ENCODE results near the gene CALHM6. TPM values are rescaled to one million over a fixed set of nuclear protein-coding genes. Genes with fewer than 3 reads are reported as not detected.

Gene CALHM6
- total and polyA plus RNA-seq, 2 of the 8 experiments (the other 6 are each of a cell fraction or from before 2014, with no cell fraction given), result 0.93 to 1.8 TPM

- no peak overlapping the region for H2BK15ac ChIP-seq (ENCODE audit: low read length)
- H3K14ac ChIP-seq (ENCODE audit: insufficient read length), result no peak overlapping the region
- no peaks in the 10 kb centered on the region for H3K27me3 ChIP-seq (replicated peaks in 1 of 4; ENCODE audit: control insufficient read depth in 3 of 4, extremely low read depth in 1 of 4, insufficient read depth in 3 of 4, low read length in 3 of 4)
- no peak overlapping the region for H3K23ac ChIP-seq (ENCODE audit: insufficient read length)
- ChIA-PET CTCF (ENCODE audit: partially characterized antibody) (interaction anchor here (0.8 to 3.4 kb wide), 6 partner anchors 9 to 162 kb away, joined by 3 to 23 read pairs (median 3); no protein-coding TSS in a partner anchor), POLR2A (ENCODE audit: partially characterized antibody) (no interaction called here)
- peaks cover 0 to 2% (median 0%) of the 10 kb centered on the region in 4 experiments; a peak in 1 of 7 replicates for H3K4me1 ChIP-seq (replicated peaks in 1 of 4; ENCODE audit: control insufficient read depth in 3 of 4, insufficient read depth in 4 of 4, low read length in 3 of 4)
- H4K8ac ChIP-seq (ENCODE audit: extremely low read depth, insufficient read depth, low read length), result no peak overlapping the region
- H3K36me3 ChIP-seq (ENCODE audit: control insufficient read depth in 2 of 4, insufficient read depth in 4 of 4, low read length in 3 of 4), result no peaks in the 10 kb centered on the region
- H3K79me1 ChIP-seq (ENCODE audit: low read depth, low read length), result no peaks in the 10 kb centered on the region
- no peak overlapping the region for H2BK5ac ChIP-seq (ENCODE audit: low read depth, low read length)
- no peak overlapping the region for H3K18ac ChIP-seq (ENCODE audit: extremely low read depth, low read length)
- no peaks in the 10 kb centered on the region for H4K20me1 ChIP-seq (replicated peaks in 1 of 2; ENCODE audit: control insufficient read depth in 1 of 2, insufficient read depth in 2 of 2, low read length in 2 of 2)
- no peak overlapping the region for H3K56ac ChIP-seq (replicated peaks; ENCODE audit: insufficient read length, low read depth, low read length)
- no peak overlapping the region for H3K4ac ChIP-seq (replicated peaks; ENCODE audit: insufficient read length, low read depth, low read length)
- H3K4me3 ChIP-seq (ENCODE audit: extremely low read depth in 1 of 4, insufficient read depth in 2 of 4, low read depth in 3 of 4, low read length in 4 of 4), result no peak overlapping the region
- no peak overlapping the region for H4K5ac ChIP-seq (ENCODE audit: insufficient read length, low read depth, low read length)
- 98% methylated on average over 2 of the region's 2 CpGs; no CpG with 5 or more reads in 1 of the 2 experiments for WGBS, 2 experiments (ENCODE audit: extremely low coverage in 1 of 2, insufficient coverage in 1 of 2, insufficient read length in 1 of 2, insufficient replicate concordance in 2 of 2, low coverage in 1 of 2, low lambda C conversion rate in 2 of 2, missing lambda C conversion rate in 1 of 2)
- no peak overlapping the region for H4K91ac ChIP-seq (replicated peaks; ENCODE audit: insufficient read length, low read length)
- no peak overlapping the region for H3K4me2 ChIP-seq (ENCODE audit: insufficient read depth in 1 of 2, low read depth in 2 of 2, low read length in 2 of 2)
- no peak overlapping the region for H2BK120ac ChIP-seq (replicated peaks; ENCODE audit: low read depth, low read length)
- no peaks in the 10 kb centered on the region for H3K9me3 ChIP-seq (ENCODE audit: insufficient read depth in 2 of 2, low read depth in 1 of 2, low read length in 1 of 2)
- DNase-seq (ENCODE audit: low read depth in 1 of 2, low spot score in 2 of 2) (no peak), FAIRE-seq (no peak)
- H3K9ac ChIP-seq (replicated peaks in 1 of 4; ENCODE audit: extremely low read depth in 1 of 4, low read depth in 3 of 4, low read length in 3 of 4), result no peak overlapping the region
- no peaks in the 10 kb centered on the region; the same call in 1 of the 2 replicates for H3K23me2 ChIP-seq (ENCODE audit: low read depth, low read length)
- no peak overlapping the region for H2BK12ac ChIP-seq (ENCODE audit: low read depth, low read length)
- no peak overlapping the region for H3K27ac ChIP-seq (ENCODE audit: low read depth, low read length)
- H3K79me2 ChIP-seq (ENCODE audit: control insufficient read depth in 1 of 2, insufficient read depth in 2 of 2, low read length in 2 of 2), result no peaks in the 10 kb centered on the region
- no peak overlapping the region for H2AFZ ChIP-seq (ENCODE audit: low read length)
- H2BK20ac ChIP-seq (ENCODE audit: low read length), result no peak overlapping the region
- H2AK5ac ChIP-seq (ENCODE audit: low read depth, low read length), result no peak overlapping the region
Measured at GRCh38 chr6:116452531-116452930, 8.6 kb upstream of the CALHM6 start.

All from H1 (cell line).